ENCODE measurements around the gene RNF113B. TPM values are rescaled to one million over a fixed set of nuclear protein-coding genes. Genes with fewer than 3 reads are reported as not detected.

RNF113B gene
- total RNA-seq, 2 experiments from 2014 or later, result not detected

DNA sequence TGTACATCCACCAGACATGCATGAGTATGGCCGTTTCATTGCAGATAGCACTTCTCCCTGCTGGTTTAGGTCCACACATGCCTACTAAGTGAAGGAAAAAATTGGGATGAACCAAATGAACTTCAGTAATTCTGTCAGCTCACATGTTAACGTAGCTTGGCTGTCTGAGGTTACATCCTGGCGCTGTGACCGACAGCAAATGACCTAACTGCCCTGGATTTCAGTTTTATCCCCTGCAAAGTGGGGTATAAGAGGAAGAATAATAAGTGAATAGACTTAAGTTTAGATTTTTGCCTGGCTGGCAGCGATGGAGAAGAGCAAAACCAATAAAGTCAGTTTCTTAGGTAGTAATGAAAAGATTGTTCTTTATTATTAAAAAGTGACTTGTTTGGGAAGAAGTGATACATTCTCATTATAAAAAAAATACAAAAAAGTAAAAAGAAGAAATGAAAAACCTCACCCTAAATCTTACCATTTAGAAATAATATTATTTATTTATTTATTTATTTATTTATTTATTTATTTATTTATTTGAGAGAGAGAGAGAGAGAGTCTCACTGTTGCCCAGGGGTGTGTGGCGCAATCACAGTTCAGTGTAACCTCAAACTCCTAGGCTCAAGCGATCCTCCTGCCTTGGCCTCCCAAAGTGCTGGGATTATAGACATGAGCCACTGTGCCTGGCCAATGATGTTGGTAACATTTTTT, 4.2 kb upstream of the RNF113B start:
- H3K27ac Mint-ChIP-seq, result no peak overlapping the region
- H3K36me3 Mint-ChIP-seq (ENCODE audit: low read depth), result no peaks in the 10 kb centered on the region
- H3K4me1 Mint-ChIP-seq, result no peaks in the 10 kb centered on the region
- H3K4me3 Mint-ChIP-seq, result no peak overlapping the region
- CTCF ChIA-PET, result no interaction called here
- H3K9me3 Mint-ChIP-seq, result no peaks in the 10 kb centered on the region
- POLR2A ChIA-PET, result no interaction called here
- H3K27me3 Mint-ChIP-seq, result peaks cover 2% of the 10 kb centered on the region
- DNase-seq, result no peak

DNA sequence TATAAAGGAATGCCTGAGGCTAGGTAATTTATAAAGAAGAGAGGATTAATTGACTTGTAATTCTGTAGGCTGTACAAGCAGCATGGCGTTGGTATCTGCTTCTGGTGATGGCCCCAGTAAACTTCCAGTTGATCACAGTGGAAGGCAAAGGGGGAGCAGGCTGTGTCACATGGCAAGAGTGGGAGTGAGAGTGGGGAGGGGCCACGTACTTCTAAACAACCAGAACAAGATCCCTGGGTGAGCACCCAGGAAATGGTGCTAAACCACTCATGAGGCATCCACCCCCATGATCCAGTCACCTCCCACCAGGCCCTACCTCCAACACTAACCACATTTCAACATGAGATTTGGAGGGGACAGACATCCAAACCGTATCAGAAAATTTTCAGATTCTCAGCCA, 3.0 kb upstream of the RNF113B start:
- H3K27ac Mint-ChIP-seq, result no peak overlapping the region
- H3K36me3 Mint-ChIP-seq (ENCODE audit: low read depth), result no peaks in the 10 kb centered on the region
- DNase-seq, result no peak
- H3K27me3 Mint-ChIP-seq, result peaks cover 2% of the 10 kb centered on the region
- ChIA-PET POLR2A (no interaction called here), CTCF (no interaction called here)
- no peaks in the 10 kb centered on the region for H3K9me3 Mint-ChIP-seq
- H3K4me1 Mint-ChIP-seq, result no peaks in the 10 kb centered on the region
- H3K4me3 Mint-ChIP-seq, result no peak overlapping the region

DNA sequence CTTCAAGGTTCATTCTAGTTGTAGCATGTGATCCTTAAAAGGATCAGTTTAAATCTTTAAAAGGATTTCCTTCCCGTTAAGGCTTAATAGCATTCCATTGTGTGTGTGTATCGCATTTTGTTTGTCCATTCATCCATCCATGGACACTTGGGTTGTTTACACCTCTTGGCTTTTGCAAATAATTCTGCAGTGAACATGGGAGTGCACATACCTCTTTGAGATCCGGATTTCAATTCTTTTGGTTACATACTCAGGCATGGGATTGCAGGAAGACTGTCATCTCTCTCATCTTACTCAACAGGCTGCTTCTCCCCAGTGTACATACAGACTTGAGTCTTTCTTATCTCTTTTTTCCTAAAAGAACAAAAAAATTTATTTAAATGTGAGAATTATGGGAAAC, 1.2 kb downstream of the RNF113B start:
- Mint-ChIP-seq H3K4me3 (no peak overlapping the region), H3K4me1 (no peaks in the 10 kb centered on the region), H3K27ac (no peak overlapping the region), H3K36me3 (ENCODE audit: low read depth) (no peaks in the 10 kb centered on the region), H3K9me3 (no peaks in the 10 kb centered on the region), H3K27me3 (peaks cover 10% of the 10 kb centered on the region)
- ChIA-PET CTCF (no interaction called here), POLR2A (no interaction called here)
- DNase-seq, result no peak

- Mint-ChIP-seq H3K4me3 (no peak overlapping the region), H3K27ac (no peak overlapping the region), H3K4me1 (no peaks in the 10 kb centered on the region), H3K9me3 (no peaks in the 10 kb centered on the region), H3K36me3 (ENCODE audit: low read depth) (no peaks in the 10 kb centered on the region), H3K27me3 (peaks cover 12% of the 10 kb centered on the region)
- POLR2A ChIA-PET, result no interaction called here
- DNase-seq, result no peak
- CTCF ChIA-PET, result no interaction called here
These were observed 2.0 kb downstream of the RNF113B start for GRCh38 chr13:98175043-98175442.

DNA sequence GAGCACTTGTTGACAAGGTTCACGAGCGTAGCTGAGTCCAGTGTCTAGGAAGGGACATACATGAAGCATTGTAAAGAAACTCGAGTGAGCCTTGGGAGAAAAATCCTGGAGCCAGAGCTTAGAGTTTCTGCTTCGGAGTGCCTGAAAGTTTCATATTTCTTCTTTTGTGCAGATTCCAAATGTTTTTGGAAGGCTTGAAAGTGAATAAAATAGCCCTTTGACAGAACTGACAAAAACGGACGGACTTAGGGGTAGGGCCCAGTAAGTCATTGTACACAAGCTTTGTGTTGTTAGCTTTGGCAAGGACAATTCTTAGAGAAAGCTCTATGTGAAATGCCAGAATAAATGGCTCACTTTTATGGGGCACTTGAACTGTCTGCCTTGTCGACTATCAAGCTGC, 2.8 kb downstream of the RNF113B start:
- no peak for DNase-seq
- no peaks in the 10 kb centered on the region for H3K36me3 Mint-ChIP-seq (ENCODE audit: low read depth)
- no peak overlapping the region for H3K27ac Mint-ChIP-seq
- no peaks in the 10 kb centered on the region for H3K9me3 Mint-ChIP-seq
- CTCF ChIA-PET, result no interaction called here
- H3K27me3 Mint-ChIP-seq, result peaks cover 13% of the 10 kb centered on the region
- POLR2A ChIA-PET, result no interaction called here
- H3K4me3 Mint-ChIP-seq, result no peak overlapping the region
- H3K4me1 Mint-ChIP-seq, result no peaks in the 10 kb centered on the region

DNA sequence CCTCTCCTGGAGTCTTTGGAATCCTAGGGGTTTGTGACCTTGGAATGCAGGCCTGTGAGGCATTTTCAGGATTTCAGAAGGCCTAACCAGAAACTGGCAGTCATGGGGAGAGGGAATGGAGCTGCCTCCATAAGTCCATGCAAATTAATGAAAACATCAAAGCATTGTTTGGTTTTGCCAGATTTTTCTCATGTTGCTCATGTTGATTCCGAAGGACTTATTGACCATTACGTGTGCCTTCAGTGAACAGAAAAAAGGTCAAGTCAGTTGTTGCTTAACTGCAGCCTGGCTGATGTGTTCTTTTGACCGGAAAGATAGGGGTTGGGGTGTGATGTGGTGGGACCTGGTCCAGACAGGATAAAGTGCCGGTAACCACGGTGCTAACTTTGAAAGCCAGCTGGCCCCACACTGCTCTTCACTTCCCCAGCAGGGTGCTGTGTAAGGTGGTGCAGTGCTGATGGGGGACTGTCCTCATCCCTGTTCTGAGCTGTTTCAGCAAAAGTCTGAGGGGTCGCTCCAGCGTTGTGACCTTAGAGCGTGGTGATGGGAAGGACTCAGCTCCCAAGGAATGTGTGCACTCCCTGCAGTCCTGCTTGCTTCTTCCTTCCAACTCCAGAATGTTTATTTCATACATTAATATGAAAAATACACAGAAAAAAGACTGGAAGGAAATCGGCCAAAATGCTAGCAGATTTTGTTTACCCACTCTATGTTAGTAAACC, 3.5 kb downstream of the RNF113B start:
- no peaks in the 10 kb centered on the region for H3K9me3 Mint-ChIP-seq
- no peak for DNase-seq
- POLR2A ChIA-PET, result no interaction called here

GRCh38 chr13:98172590-98173422, 4.3 kb downstream of the RNF113B start:
- Mint-ChIP-seq H3K4me1 (no peaks in the 10 kb centered on the region), H3K4me3 (no peak overlapping the region), H3K9me3 (no peaks in the 10 kb centered on the region), H3K27me3 (peaks cover 13% of the 10 kb centered on the region), H3K27ac (no peak overlapping the region), H3K36me3 (ENCODE audit: low read depth) (no peaks in the 10 kb centered on the region)
- CTCF ChIA-PET, result interaction anchor here (1.2 kb wide), 1 partner anchor 18 kb away, joined by 3 read pairs; no protein-coding TSS in a partner anchor
- POLR2A ChIA-PET, result no interaction called here
- no peak for DNase-seq

More for the DNA sequence above, 3.5 kb downstream of the RNF113B start:
- CTCF ChIA-PET, result interaction anchor here (1.2 kb wide), 1 partner anchor 19 kb away, joined by 3 read pairs; no protein-coding TSS in a partner anchor
- H3K36me3 Mint-ChIP-seq (ENCODE audit: low read depth), result no peaks in the 10 kb centered on the region
- no peak overlapping the region for H3K27ac Mint-ChIP-seq
- H3K27me3 Mint-ChIP-seq, result peaks cover 13% of the 10 kb centered on the region
- H3K4me3 Mint-ChIP-seq, result no peak overlapping the region
- no peaks in the 10 kb centered on the region for H3K4me1 Mint-ChIP-seq

GRCh38 chr13:98171900-98172589, 5.0 kb downstream of the RNF113B start:
- H3K27me3 Mint-ChIP-seq, result peaks cover 13% of the 10 kb centered on the region
- no peaks in the 10 kb centered on the region for H3K4me1 Mint-ChIP-seq
- H3K36me3 Mint-ChIP-seq (ENCODE audit: low read depth), result no peaks in the 10 kb centered on the region
- H3K27ac Mint-ChIP-seq, result no peak overlapping the region
- CTCF ChIA-PET, result no interaction called here
- POLR2A ChIA-PET, result no interaction called here
- H3K9me3 Mint-ChIP-seq, result no peaks in the 10 kb centered on the region
- DNase-seq, result no peak
- no peak overlapping the region for H3K4me3 Mint-ChIP-seq

DNA sequence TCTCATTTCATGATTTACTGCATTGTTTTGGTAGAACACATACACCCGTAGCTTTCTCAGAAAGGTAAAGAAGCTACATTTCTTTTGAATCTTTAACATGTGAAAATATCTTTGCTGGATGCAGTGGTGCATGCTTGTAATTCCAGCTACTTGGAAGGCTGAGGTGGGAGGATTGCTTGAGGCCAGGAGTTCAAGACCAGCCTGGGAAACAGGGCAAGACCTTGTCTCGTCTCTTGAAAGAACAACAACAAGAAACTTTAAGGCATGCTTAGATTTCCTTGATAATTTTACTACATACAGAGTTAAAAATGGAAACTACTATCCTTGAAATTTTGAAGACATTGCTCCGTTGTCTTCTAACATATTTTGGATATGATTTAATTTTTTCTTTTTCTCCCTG, 7.7 kb downstream of the RNF113B start:
- H3K4me1 Mint-ChIP-seq, result no peaks in the 10 kb centered on the region
- H3K36me3 Mint-ChIP-seq (ENCODE audit: low read depth), result no peaks in the 10 kb centered on the region
- H3K4me3 Mint-ChIP-seq, result no peak overlapping the region
- no peak for DNase-seq
- ChIA-PET POLR2A (no interaction called here), CTCF (no interaction called here)
- H3K9me3 Mint-ChIP-seq, result no peaks in the 10 kb centered on the region
- peaks cover 13% of the 10 kb centered on the region for H3K27me3 Mint-ChIP-seq
- no peak overlapping the region for H3K27ac Mint-ChIP-seq

- Mint-ChIP-seq H3K4me3 (no peak overlapping the region), H3K9me3 (no peaks in the 10 kb centered on the region), H3K36me3 (ENCODE audit: low read depth) (no peaks in the 10 kb centered on the region), H3K27me3 (peaks cover 5% of the 10 kb centered on the region), H3K4me1 (no peaks in the 10 kb centered on the region), H3K27ac (no peak overlapping the region)
- no peak for DNase-seq
- CTCF ChIA-PET, result no interaction called here
- POLR2A ChIA-PET, result no interaction called here
These were observed 14.1 kb downstream of the RNF113B start for GRCh38 chr13:98162935-98163334.

GRCh38 chr13:98158172-98158899, 18.7 kb downstream of the RNF113B start:
- H3K9me3 Mint-ChIP-seq, result no peaks in the 10 kb centered on the region
- no peaks in the 10 kb centered on the region for H3K4me1 Mint-ChIP-seq
- no peaks in the 10 kb centered on the region for H3K36me3 Mint-ChIP-seq (ENCODE audit: low read depth)
- no peak overlapping the region for H3K27ac Mint-ChIP-seq
- H3K4me3 Mint-ChIP-seq, result no peak overlapping the region
- ChIA-PET CTCF (no interaction called here), POLR2A (no interaction called here)
- H3K27me3 Mint-ChIP-seq, result peaks cover 5% of the 10 kb centered on the region
- no peak for DNase-seq

- ChIA-PET POLR2A (no interaction called here), CTCF (no interaction called here)
- Mint-ChIP-seq H3K27ac (no peak overlapping the region), H3K9me3 (no peaks in the 10 kb centered on the region), H3K36me3 (ENCODE audit: low read depth) (no peaks in the 10 kb centered on the region), H3K27me3 (peaks cover 5% of the 10 kb centered on the region), H3K4me3 (no peak overlapping the region), H3K4me1 (no peaks in the 10 kb centered on the region)
- DNase-seq, result no peak
These were observed 19.5 kb downstream of the RNF113B start for GRCh38 chr13:98157609-98158008.
